HEK293 (cell line): ENCODE results near the gene ATP5F1D.

Experiments
- GLIS1 ChIP-seq: fragments of 450-650 bp; formaldehyde crosslinking; IDR thresholded peaks from 2 replicates; pipeline ENCODE4 v1.5.1; 2016; ENCODE audit warnings: missing biosample characterization, missing genetic modification characterization
- KLF16 ChIP-seq: fragments of 450-650 bp; formaldehyde crosslinking; IDR thresholded peaks from 2 replicates; pipeline ENCODE4 v1.5.1; 2017; ENCODE audit warnings: missing biosample characterization, missing genetic modification characterization
- KLF17 ChIP-seq: fragments of 450-650 bp; formaldehyde crosslinking; IDR thresholded peaks from 2 replicates; pipeline ENCODE4 v1.5.1; 2016; ENCODE audit warnings: missing biosample characterization, missing genetic modification characterization
- KLF8 ChIP-seq: fragments of 450-650 bp; formaldehyde crosslinking; IDR thresholded peaks from 2 replicates; pipeline ENCODE4 v1.5.1; 2016; ENCODE audit warnings: missing biosample characterization, missing genetic modification characterization
- OVOL3 ChIP-seq: fragments of 450-650 bp; formaldehyde crosslinking; IDR thresholded peaks from 2 replicates; pipeline ENCODE4 v1.5.1; 2016; ENCODE audit warnings: missing biosample characterization, missing genetic modification characterization
- PATZ1 ChIP-seq: fragments of 450-650 bp; formaldehyde crosslinking; IDR thresholded peaks from 2 replicates; pipeline ENCODE4 v1.5.1; 2016; ENCODE audit warnings: missing biosample characterization, missing genetic modification characterization
- SCRT2 ChIP-seq: fragments of 450-650 bp; formaldehyde crosslinking; IDR thresholded peaks from 2 replicates; pipeline ENCODE4 v1.5.1; 2016; ENCODE audit warnings: missing biosample characterization, missing genetic modification characterization
- SP3 ChIP-seq: fragments of 450-650 bp; formaldehyde crosslinking; IDR thresholded peaks from 2 replicates; pipeline ENCODE4 v1.5.1; 2016; ENCODE audit warnings: missing biosample characterization, missing genetic modification characterization
- TRIM28 ChIP-seq: IDR thresholded peaks from 2 replicates; pipeline ENCODE4 v1.6.1; 2011; ENCODE audit warnings: low read length, control low read depth, borderline replicate concordance
- ZBTB20 ChIP-seq: fragments of 450-650 bp; formaldehyde crosslinking; IDR thresholded peaks from 2 replicates; pipeline ENCODE4 v1.5.1; 2016; ENCODE audit warnings: missing biosample characterization, missing genetic modification characterization
- ZNF155 ChIP-seq: fragments of 450-650 bp; formaldehyde crosslinking; IDR thresholded peaks from 2 replicates; pipeline ENCODE4 v1.5.1; 2016; ENCODE audit warnings: missing biosample characterization, missing genetic modification characterization
- ZNF174 ChIP-seq: fragments of 450-650 bp; formaldehyde crosslinking; IDR thresholded peaks from 2 replicates; pipeline ENCODE4 v1.5.0; 2017; ENCODE audit warnings: missing biosample characterization, mild to moderate bottlenecking, missing genetic modification characterization
- ZNF175 ChIP-seq: fragments of 450-650 bp; formaldehyde crosslinking; IDR thresholded peaks from 2 replicates; pipeline ENCODE4 v1.5.1; 2016; ENCODE audit warnings: missing biosample characterization, missing genetic modification characterization
- ZNF24 ChIP-seq: fragments of 450-650 bp; formaldehyde crosslinking; IDR thresholded peaks from 2 replicates; pipeline ENCODE4 v1.5.1; 2016; ENCODE audit warnings: missing biosample characterization, missing genetic modification characterization
- ZNF280C ChIP-seq: fragments of 450-650 bp; formaldehyde crosslinking; IDR thresholded peaks from 2 replicates; pipeline ENCODE4 v1.5.1; 2016; ENCODE audit warnings: missing biosample characterization, missing genetic modification characterization
- ZNF366 ChIP-seq: fragments of 450-650 bp; formaldehyde crosslinking; conservative IDR thresholded peaks from 2 replicates; pipeline ENCODE4 v1.5.1; 2016; ENCODE audit warnings: missing biosample characterization, missing genetic modification characterization
- ZNF521 ChIP-seq: fragments of 450-650 bp; formaldehyde crosslinking; IDR thresholded peaks from 2 replicates; pipeline ENCODE4 v1.5.1; 2017; ENCODE audit warnings: missing biosample characterization, mild to moderate bottlenecking, missing genetic modification characterization
- ZNF529 ChIP-seq: fragments of 450-650 bp; formaldehyde crosslinking; IDR thresholded peaks from 2 replicates; pipeline ENCODE4 v1.5.1; 2017; ENCODE audit warnings: missing genetic modification characterization, missing biosample characterization; ENCODE audit not compliant: insufficient replicate concordance
- ZNF555 ChIP-seq: fragments of 450-650 bp; formaldehyde crosslinking; conservative IDR thresholded peaks from 2 replicates; pipeline ENCODE4 v1.5.1; 2017; ENCODE audit warnings: missing biosample characterization, mild to moderate bottlenecking, missing genetic modification characterization, inconsistent platforms
- ZNF664 ChIP-seq: fragments of 450-650 bp; formaldehyde crosslinking; IDR thresholded peaks from 2 replicates; pipeline ENCODE4 v1.5.1; 2016; ENCODE audit warnings: missing biosample characterization, missing genetic modification characterization
- ZNF701 ChIP-seq: fragments of 450-650 bp; formaldehyde crosslinking; IDR thresholded peaks from 2 replicates; pipeline ENCODE4 v1.5.1; 2016; ENCODE audit warnings: missing biosample characterization, missing genetic modification characterization
- ZNF768 ChIP-seq: fragments of 450-650 bp; formaldehyde crosslinking; IDR thresholded peaks from 2 replicates; pipeline ENCODE4 v1.5.1; 2018; ENCODE audit warnings: missing biosample characterization, mild to moderate bottlenecking, missing genetic modification characterization
- ZNF843 ChIP-seq: fragments of 450-650 bp; formaldehyde crosslinking; IDR thresholded peaks from 2 replicates; pipeline ENCODE4 v1.5.1; 2016; ENCODE audit warnings: missing biosample characterization, missing genetic modification characterization
- TF ChIP-seq, protein P1 (sequence below): fragments of 450-650 bp; formaldehyde crosslinking; IDR thresholded peaks from 2 replicates; pipeline ENCODE4 v1.5.1; 2017; ENCODE audit warnings: missing biosample characterization, missing genetic modification characterization
- TF ChIP-seq, protein P2 (sequence below): fragments of 450-650 bp; formaldehyde crosslinking; IDR thresholded peaks from 2 replicates; pipeline ENCODE4 v1.5.1; 2016; ENCODE audit warnings: missing biosample characterization, missing genetic modification characterization
- TF ChIP-seq, protein P3 (sequence below): fragments of 450-650 bp; formaldehyde crosslinking; IDR thresholded peaks from 2 replicates; pipeline ENCODE4 v1.5.1; 2016; ENCODE audit warnings: missing biosample characterization, missing genetic modification characterization, borderline replicate concordance

Gene ATP5F1D

GRCh38 chr19:1237754-1238368 lies 3.7 kb upstream of the ATP5F1D start, which contains the start of gene CBARP (continued):
- TF ChIP-seq, protein P1, sequence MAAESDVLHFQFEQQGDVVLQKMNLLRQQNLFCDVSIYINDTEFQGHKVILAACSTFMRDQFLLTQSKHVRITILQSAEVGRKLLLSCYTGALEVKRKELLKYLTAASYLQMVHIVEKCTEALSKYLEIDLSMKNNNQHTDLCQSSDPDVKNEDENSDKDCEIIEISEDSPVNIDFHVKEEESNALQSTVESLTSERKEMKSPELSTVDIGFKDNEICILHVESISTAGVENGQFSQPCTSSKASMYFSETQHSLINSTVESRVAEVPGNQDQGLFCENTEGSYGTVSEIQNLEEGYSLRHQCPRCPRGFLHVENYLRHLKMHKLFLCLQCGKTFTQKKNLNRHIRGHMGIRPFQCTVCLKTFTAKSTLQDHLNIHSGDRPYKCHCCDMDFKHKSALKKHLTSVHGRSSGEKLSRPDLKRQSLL (tag by site-specific recombination) = no peak
- TF ChIP-seq ZNF529 (tag by site-specific recombination) (no peak), ZBTB20 (tag by site-specific recombination) (no peak), TRIM28 (no peak), ZNF521 (tag by site-specific recombination) (no peak), ZNF843 (tag by site-specific recombination) (no peak), ZNF175 (no peak), ZNF366 (tag by site-specific recombination) (no peak), PATZ1 (peak; percentile 84), KLF17 (tag by site-specific recombination) (0 out of 2 replicates have a peak, but pooled peaks have one; percentile 29), ZNF768 (no peak), SP3 (tag by site-specific recombination) (no peak), ZNF174 (tag by site-specific recombination) (no peak), SCRT2 (tag by site-specific recombination) (no peak), ZNF555 (tag by site-specific recombination) (no peak), OVOL3 (tag by site-specific recombination) (no peak), ZNF664 (no peak), ZNF155 (tag by site-specific recombination) (no peak), GLIS1 (peak; percentile 98), KLF8 (tag by site-specific recombination) (no peak), KLF16 (tag by site-specific recombination) (no peak), ZNF701 (no peak), ZNF24 (tag by site-specific recombination) (no peak), ZNF280C (tag by site-specific recombination) (no peak)
- TF ChIP-seq, protein P2, sequence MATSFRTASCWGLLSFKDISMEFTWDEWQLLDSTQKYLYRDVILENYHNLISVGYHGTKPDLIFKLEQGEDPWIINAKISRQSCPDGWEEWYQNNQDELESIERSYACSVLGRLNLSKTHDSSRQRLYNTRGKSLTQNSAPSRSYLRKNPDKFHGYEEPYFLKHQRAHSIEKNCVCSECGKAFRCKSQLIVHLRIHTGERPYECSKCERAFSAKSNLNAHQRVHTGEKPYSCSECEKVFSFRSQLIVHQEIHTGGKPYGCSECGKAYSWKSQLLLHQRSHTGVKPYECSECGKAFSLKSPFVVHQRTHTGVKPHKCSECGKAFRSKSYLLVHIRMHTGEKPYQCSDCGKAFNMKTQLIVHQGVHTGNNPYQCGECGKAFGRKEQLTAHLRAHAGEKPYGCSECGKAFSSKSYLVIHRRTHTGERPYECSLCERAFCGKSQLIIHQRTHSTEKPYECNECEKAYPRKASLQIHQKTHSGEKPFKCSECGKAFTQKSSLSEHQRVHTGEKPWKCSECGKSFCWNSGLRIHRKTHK = no peak
- TF ChIP-seq, protein P3, sequence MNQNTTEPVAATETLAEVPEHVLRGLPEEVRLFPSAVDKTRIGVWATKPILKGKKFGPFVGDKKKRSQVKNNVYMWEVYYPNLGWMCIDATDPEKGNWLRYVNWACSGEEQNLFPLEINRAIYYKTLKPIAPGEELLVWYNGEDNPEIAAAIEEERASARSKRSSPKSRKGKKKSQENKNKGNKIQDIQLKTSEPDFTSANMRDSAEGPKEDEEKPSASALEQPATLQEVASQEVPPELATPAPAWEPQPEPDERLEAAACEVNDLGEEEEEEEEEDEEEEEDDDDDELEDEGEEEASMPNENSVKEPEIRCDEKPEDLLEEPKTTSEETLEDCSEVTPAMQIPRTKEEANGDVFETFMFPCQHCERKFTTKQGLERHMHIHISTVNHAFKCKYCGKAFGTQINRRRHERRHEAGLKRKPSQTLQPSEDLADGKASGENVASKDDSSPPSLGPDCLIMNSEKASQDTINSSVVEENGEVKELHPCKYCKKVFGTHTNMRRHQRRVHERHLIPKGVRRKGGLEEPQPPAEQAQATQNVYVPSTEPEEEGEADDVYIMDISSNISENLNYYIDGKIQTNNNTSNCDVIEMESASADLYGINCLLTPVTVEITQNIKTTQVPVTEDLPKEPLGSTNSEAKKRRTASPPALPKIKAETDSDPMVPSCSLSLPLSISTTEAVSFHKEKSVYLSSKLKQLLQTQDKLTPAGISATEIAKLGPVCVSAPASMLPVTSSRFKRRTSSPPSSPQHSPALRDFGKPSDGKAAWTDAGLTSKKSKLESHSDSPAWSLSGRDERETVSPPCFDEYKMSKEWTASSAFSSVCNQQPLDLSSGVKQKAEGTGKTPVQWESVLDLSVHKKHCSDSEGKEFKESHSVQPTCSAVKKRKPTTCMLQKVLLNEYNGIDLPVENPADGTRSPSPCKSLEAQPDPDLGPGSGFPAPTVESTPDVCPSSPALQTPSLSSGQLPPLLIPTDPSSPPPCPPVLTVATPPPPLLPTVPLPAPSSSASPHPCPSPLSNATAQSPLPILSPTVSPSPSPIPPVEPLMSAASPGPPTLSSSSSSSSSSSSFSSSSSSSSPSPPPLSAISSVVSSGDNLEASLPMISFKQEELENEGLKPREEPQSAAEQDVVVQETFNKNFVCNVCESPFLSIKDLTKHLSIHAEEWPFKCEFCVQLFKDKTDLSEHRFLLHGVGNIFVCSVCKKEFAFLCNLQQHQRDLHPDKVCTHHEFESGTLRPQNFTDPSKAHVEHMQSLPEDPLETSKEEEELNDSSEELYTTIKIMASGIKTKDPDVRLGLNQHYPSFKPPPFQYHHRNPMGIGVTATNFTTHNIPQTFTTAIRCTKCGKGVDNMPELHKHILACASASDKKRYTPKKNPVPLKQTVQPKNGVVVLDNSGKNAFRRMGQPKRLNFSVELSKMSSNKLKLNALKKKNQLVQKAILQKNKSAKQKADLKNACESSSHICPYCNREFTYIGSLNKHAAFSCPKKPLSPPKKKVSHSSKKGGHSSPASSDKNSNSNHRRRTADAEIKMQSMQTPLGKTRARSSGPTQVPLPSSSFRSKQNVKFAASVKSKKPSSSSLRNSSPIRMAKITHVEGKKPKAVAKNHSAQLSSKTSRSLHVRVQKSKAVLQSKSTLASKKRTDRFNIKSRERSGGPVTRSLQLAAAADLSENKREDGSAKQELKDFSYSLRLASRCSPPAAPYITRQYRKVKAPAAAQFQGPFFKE = no peak
